Measurements from ENCODE around the gene IGFL4. TPM values are rescaled to one million over a fixed set of nuclear protein-coding genes. Genes with fewer than 3 reads are reported as not detected.

Gene IGFL4
- total and polyA plus RNA-seq, 2 of the 4 experiments (the other 2 are of a cell fraction) = not detected

GRCh38 chr19:46060012-46060411 lies 19.2 kb upstream of the IGFL4 start:
- Histone ChIP-seq H4K20me1 (ENCODE audit: insufficient read depth, low read length) (no peaks in the 10 kb centered on the region), H3K9me1 (ENCODE audit: insufficient read depth, low read length) (no peaks in the 10 kb centered on the region), H4K8ac (ENCODE audit: low read depth in 2 of 2, low read length in 2 of 2) (no peak overlapping the region), H3K36me3 (ENCODE audit: control insufficient read depth, insufficient read depth, low read length) (no peaks in the 10 kb centered on the region), H2AFZ (replicated peaks; ENCODE audit: low read length, poor library complexity) (no peak overlapping the region), H3K4me2 (ENCODE audit: low read depth, low read length) (no peak overlapping the region), H2AK9ac (replicated peaks; ENCODE audit: low read depth, low read length, poor library complexity) (no peak overlapping the region), H3K79me1 (ENCODE audit: low read depth in 1 of 2, low read length in 2 of 2) (no peaks in the 10 kb centered on the region), H2BK120ac (ENCODE audit: low read depth, low read length) (no peak overlapping the region), H4K5ac (ENCODE audit: low read depth, low read length) (no peak overlapping the region), H3K9me3 (ENCODE audit: control insufficient read depth, insufficient read depth, low read length) (peaks cover 8% of the 10 kb centered on the region; the same call in 1 of the 2 replicates), H3K4ac (ENCODE audit: low read depth, low read length) (no peak overlapping the region), H3K9ac (ENCODE audit: low read depth, low read length) (no peak overlapping the region), H3K18ac (ENCODE audit: low read depth, low read length) (no peak overlapping the region), H3K14ac (replicated peaks; ENCODE audit: low read depth, low read length) (no peak overlapping the region), H4K91ac (ENCODE audit: insufficient read depth, low read depth, low read length) (no peak overlapping the region), H3K4me3 (ENCODE audit: insufficient read depth, low read depth, low read length) (no peak overlapping the region), H3K4me1 (ENCODE audit: control insufficient read depth, insufficient read depth, low read length) (no peaks in the 10 kb centered on the region), H3K56ac (ENCODE audit: extremely low read depth, insufficient read depth, low read length) (no peak overlapping the region), H3K27ac (ENCODE audit: insufficient read depth, low read length) (no peak overlapping the region), H2BK5ac (ENCODE audit: low read depth, low read length, poor library complexity, severe bottlenecking) (no peak overlapping the region), H2BK15ac (ENCODE audit: low read depth, low read length) (no peak overlapping the region), H3K23ac (ENCODE audit: low read depth, low read length) (no peak overlapping the region), H2AK5ac (ENCODE audit: low read depth, low read length) (no peak overlapping the region), H2BK20ac (ENCODE audit: low read depth, low read length) (no peak overlapping the region), H3K27me3 (ENCODE audit: control insufficient read depth, insufficient read depth, low read length) (peaks cover 42% of the 10 kb centered on the region)
- no peak for ATAC-seq (ENCODE audit: low read depth)
- TF ChIP-seq POLR2A (IDR thresholded peaks at IDR 0.05; ENCODE audit: low read depth, low read length) (no peak), RCOR1 (IDR thresholded peaks at IDR 0.05; ENCODE audit: insufficient replicate concordance, low read length) (no peak), CHD1 (IDR thresholded peaks at IDR 0.05; ENCODE audit: low read depth, low read length) (no peak), NFE2L2 (IDR thresholded peaks at IDR 0.05; ENCODE audit: low read depth, low read length) (no peak), CTCF (conservative IDR thresholded peaks at IDR 0.05; ENCODE audit: low read depth, low read length) (no peak), FOS (IDR thresholded peaks at IDR 0.05; ENCODE audit: low read depth, low read length) (no peak), MXI1 (IDR thresholded peaks at IDR 0.05; ENCODE audit: borderline replicate concordance, low read depth, low read length) (no peak), SMC3 (IDR thresholded peaks at IDR 0.05; ENCODE audit: low read depth, low read length) (no peak), ELK1 (IDR thresholded peaks at IDR 0.05; ENCODE audit: borderline replicate concordance, low read depth, low read length) (no peak), RFX5 (IDR thresholded peaks at IDR 0.05; ENCODE audit: low read depth, low read length) (no peak), MAZ (IDR thresholded peaks at IDR 0.05; ENCODE audit: borderline replicate concordance, low read depth, low read length) (no peak)
- intact Hi-C loops (cut with micrococcal nuclease) = no loop called here
- no peak for DNase-seq
- no CpG with 5 or more reads among the region's 2 CpGs for WGBS, 2 experiments (ENCODE audit: extremely low coverage in 2 of 2, insufficient read length in 1 of 2)
- BruUV-seq (replicated peaks) = no TSS peak
- POLR2A ChIA-PET (ENCODE audit: unreplicated experiment) = no interaction called here
- in situ Hi-C loops (cut with MboI; ENCODE audit: low sequenced_read_pairs) = no loop called here
- CTCF ChIA-PET = no interaction called here
- dilution Hi-C loops (cut with HindIII; ENCODE audit: low sequenced_read_pairs, unreplicated experiment) = no loop called here
